K562 (cell line): Measurements from ENCODE around the gene RBPJL. TPM values are rescaled to one million over a fixed set of nuclear protein-coding genes. Genes with fewer than 3 reads are reported as not detected.

Source experiments
- AFF1 ChIP-seq, 2 experiments: fragments of 450-650 bp; IDR thresholded peaks; 2 replicates each; pipeline ENCODE4 v1.6.1; 2018; ENCODE audit warnings: mild to moderate bottlenecking in 2 of 2, low read depth in 1 of 2; ENCODE audit not compliant: partially characterized antibody in 2 of 2
- CBFA2T3 ChIP-seq: fragments of 450-650 bp; IDR thresholded peaks from 2 replicates; pipeline ENCODE4 v1.6.1; 2017
- CTCFL ChIP-seq: IDR thresholded peaks from 2 replicates; pipeline ENCODE4 v1.6.1; 2011; ENCODE audit warnings: borderline replicate concordance, low read depth, mild to moderate bottlenecking, moderate library complexity, low read length; ENCODE audit not compliant: insufficient read depth, poor library complexity, severe bottlenecking
- DNMT1 ChIP-seq: fragments of 450-650 bp; IDR thresholded peaks from 2 replicates; pipeline ENCODE4 v1.6.1; 2016; ENCODE audit warnings: antibody characterized with exemption, mild to moderate bottlenecking
- EGR1 ChIP-seq: fragments of 450-650 bp; conservative IDR thresholded peaks from 2 replicates; pipeline ENCODE4 v1.6.1; 2017; ENCODE audit warnings: mild to moderate bottlenecking
- GTF2F1 ChIP-seq: IDR thresholded peaks from 2 replicates; pipeline ENCODE4 v1.6.1; 2011; ENCODE audit warnings: low read depth, low read length, improper control_type of control experiment
- HMG20B ChIP-seq: fragments of 250-450 bp; sonication (Bioruptor Pico); IDR thresholded peaks from 2 replicates; pipeline ENCODE4 v1.5.0; 2021; ENCODE audit warnings: mild to moderate bottlenecking
- HNRNPL ChIP-seq: fragments of 200-400 bp; formaldehyde crosslinking; IDR thresholded peaks from 2 replicates; pipeline ENCODE4 v1.6.1; 2017; ENCODE audit warnings: low read depth, mild to moderate bottlenecking, low read length
- KLF13 ChIP-seq: fragments of 450-650 bp; IDR thresholded peaks from 2 replicates; pipeline ENCODE4 v1.6.1; 2016; ENCODE audit warnings: missing genetic modification characterization, low read depth, mild to moderate bottlenecking, missing compliant biosample characterization, moderate library complexity, borderline replicate concordance
- KLF16 ChIP-seq: IDR thresholded peaks from 2 replicates; pipeline ENCODE4 v1.6.1; 2016; ENCODE audit warnings: antibody characterized with exemption
- PCBP1 ChIP-seq: fragments of 200-400 bp; formaldehyde crosslinking; IDR thresholded peaks from 2 replicates; pipeline ENCODE4 v1.6.1; 2018; ENCODE audit warnings: mild to moderate bottlenecking, low read depth, low read length; ENCODE audit not compliant: poor library complexity, severe bottlenecking
- POLR3A ChIP-seq: IDR thresholded peaks from 2 replicates; pipeline ENCODE4 v1.6.1; 2011; ENCODE audit warnings: borderline replicate concordance, mild to moderate bottlenecking, moderate library complexity; ENCODE audit not compliant: insufficient read length, insufficient read depth; ENCODE audit errors: extremely low read depth
- RAD21 ChIP-seq, 2 experiments: fragments of 250-450 bp in 1 of 2; fragments of 450-650 bp in 1 of 2; sonication (Bioruptor Pico) in 1 of 2; formaldehyde crosslinking in 1 of 2; IDR thresholded peaks in 1 of 2; conservative IDR thresholded peaks in 1 of 2; 2 replicates each; pipeline versions ENCODE4 v1.4.0 to v1.8.0; 2020 to 2022; ENCODE audit warnings: mild to moderate bottlenecking in 2 of 2, moderate library complexity in 1 of 2
- SAFB ChIP-seq: fragments of 200-400 bp; formaldehyde crosslinking; IDR thresholded peaks from 2 replicates; pipeline ENCODE4 v1.6.1; 2017; ENCODE audit warnings: low read depth, low read length, borderline replicate concordance
- SMC3 ChIP-seq: conservative IDR thresholded peaks from 2 replicates; pipeline ENCODE4 v1.6.1; 2011; ENCODE audit warnings: low read depth, low read length, improper control_type of control experiment; ENCODE audit not compliant: insufficient read depth
- ZNF324 ChIP-seq: fragments of 250-450 bp; sonication (Bioruptor Pico); IDR thresholded peaks from 2 replicates; pipeline ENCODE4 v1.4.0; 2020; ENCODE audit warnings: mild to moderate bottlenecking
- polyA plus RNA-seq, 8 experiments: library from polyadenylated mRNA; depleted of rRNA in 4 of 8; stranded (reverse) in 5 of 8; unstranded in 3 of 8; fragments of >200 nt; fragmentation: Nextera tagmentation in 2 of 8; fragmentation: Illumina TruSeq in 1 of 8; extraction: Ambion mirVana in 2 of 8; extraction: Trizol in 1 of 8; gene quantifications; 2 replicates each; pipeline versions ENCODE4 v1.2.1 to v1.2.3, GENCODE V29; 2011 to 2014; ENCODE audit warnings: inconsistent platforms in 1 of 8, missing spikeins in 1 of 8
- total RNA-seq, 7 experiments: library from RNA; depleted of rRNA in 6 of 7; stranded (reverse); fragments of >200 nt in 6 of 7; fragmentation: Illumina TruSeq in 2 of 7; extraction: Trizol in 2 of 7; gene quantifications; 2 replicates each; pipeline versions ENCODE4 v1.2.1 to v1.2.3, GENCODE V29; 2011 to 2021; ENCODE audit warnings: low replicate concordance in 1 of 7
- TF ChIP-seq, protein P1 (sequence below), 3 experiments: fragments of 200-800 bp in 1 of 3; sonication (Bioruptor generic) in 1 of 3; sonication (generic) in 1 of 3; formaldehyde crosslinking in 1 of 3; IDR thresholded peaks; 2 replicates each; pipeline versions ENCODE4 v1.6.1 to v1.8.0; 2016 to 2022; ENCODE audit warnings: mild to moderate bottlenecking in 2 of 3, missing compliant biosample characterization in 2 of 3, missing genetic modification characterization in 2 of 3, missing genetic modification reagents in 1 of 3
- TF ChIP-seq, protein P2 (sequence below): fragments of 450-650 bp; IDR thresholded peaks from 2 replicates; pipeline ENCODE4 v1.6.1; 2016; ENCODE audit warnings: antibody characterized with exemption

RBPJL gene
- total and polyA plus RNA-seq, 9 of the 15 experiments (the other 6 are each of a cell fraction or from before 2014, with no cell fraction given), result not detected

DNA sequence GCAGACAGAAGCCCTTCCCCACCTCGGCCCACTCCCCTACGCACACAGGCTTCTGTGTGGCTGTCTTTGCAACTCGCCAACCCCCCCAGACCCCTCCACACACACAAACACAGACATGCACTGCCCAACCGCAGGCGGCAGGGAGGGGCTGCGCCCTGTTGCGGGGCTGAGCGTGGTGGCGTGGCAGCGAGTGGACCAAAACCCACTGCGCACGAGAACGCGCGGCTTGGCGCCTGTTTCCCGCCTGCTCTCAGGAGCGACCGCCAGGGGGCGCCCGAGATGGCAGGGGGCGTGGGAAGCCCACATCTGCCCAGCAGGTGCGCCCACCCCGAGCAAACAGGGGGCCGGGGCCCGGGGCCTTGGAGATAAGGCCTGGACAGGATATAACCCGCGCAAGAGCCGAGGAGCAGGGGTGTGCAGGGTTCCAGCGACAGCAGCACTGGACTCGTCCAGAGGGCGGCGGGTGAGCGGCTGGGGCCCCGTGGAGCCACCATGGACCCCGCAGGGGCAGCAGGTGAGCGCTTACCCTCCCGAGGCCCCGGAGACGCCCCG, at the start of gene RBPJL (continued):
- TF ChIP-seq AFF1 (IDR thresholded peaks at IDR 0.05; ENCODE audit: low read depth in 1 of 2, partially characterized antibody in 2 of 2) (no peak), EGR1 (peak; percentile 36; the same call in 1 of the 2 replicates), HNRNPL (peak; percentile 25; the same call in 1 of the 2 replicates), RAD21 (CRISPR knock-in tag; conservative IDR thresholded peaks at IDR 0.05 in 1 of 2, IDR thresholded peaks at IDR 0.05 in 1 of 2) (peak in 1 of 2 experiments; percentile 39; a peak in 2 of 4 replicates), GTF2F1 (no peak), CTCFL (peak; percentile 69), DNMT1 (no peak), CBFA2T3 (0 out of 2 replicates have a peak, but pooled peaks have one; percentile 7), SAFB (peak; percentile 87), KLF13 (peak; percentile 48; the same call in 1 of the 2 replicates), POLR3A (no peak), SMC3 (peak; percentile 55), PCBP1 (peak; percentile 49), KLF16 (peak; percentile 38; the same call in 1 of the 2 replicates), ZNF324 (CRISPR knock-in tag) (no peak), HMG20B (CRISPR knock-in tag) (no peak)
- TF ChIP-seq, protein P1, sequence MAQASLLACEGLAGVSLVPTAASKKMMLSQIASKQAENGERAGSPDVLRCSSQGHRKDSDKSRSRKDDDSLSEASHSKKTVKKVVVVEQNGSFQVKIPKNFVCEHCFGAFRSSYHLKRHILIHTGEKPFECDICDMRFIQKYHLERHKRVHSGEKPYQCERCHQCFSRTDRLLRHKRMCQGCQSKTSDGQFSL (CRISPR knock-in tag; IDR thresholded peaks at IDR 0.05), result 0 out of 2 replicates have a peak, but pooled peaks have one; percentile 28
- TF ChIP-seq, protein P1 (tag; IDR thresholded peaks at IDR 0.05), result no peak
- TF ChIP-seq, protein P2, sequence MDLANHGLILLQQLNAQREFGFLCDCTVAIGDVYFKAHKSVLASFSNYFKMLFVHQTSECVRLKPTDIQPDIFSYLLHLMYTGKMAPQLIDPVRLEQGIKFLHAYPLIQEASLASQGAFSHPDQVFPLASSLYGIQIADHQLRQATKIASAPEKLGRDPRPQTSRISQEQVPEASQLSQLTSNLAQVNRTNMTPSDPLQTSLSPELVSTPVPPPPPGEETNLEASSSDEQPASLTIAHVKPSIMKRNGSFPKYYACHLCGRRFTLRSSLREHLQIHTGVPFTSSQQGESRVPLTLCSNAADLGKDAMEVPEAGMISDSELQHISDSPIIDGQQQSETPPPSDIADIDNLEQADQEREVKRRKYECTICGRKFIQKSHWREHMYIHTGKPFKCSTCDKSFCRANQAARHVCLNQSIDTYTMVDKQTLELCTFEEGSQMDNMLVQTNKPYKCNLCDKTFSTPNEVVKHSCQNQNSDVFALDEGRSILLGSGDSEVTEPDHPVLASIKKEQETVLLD, result 0 out of 2 replicates have a peak, but pooled peaks have one; percentile 58
